Measurements from ENCODE around the gene CAND2.

The CAND2 gene

GRCh38 chr3:12882336-12883310, 86.1 kb downstream of the CAND2 start:
- CTCF ChIA-PET: interaction anchor here (1.8 to 6.1 kb wide), 3 partner anchors 10 to 41 kb away, joined by 6 to 44 read pairs (median 13); partner anchors contain the start of gene RPL32
- no peak overlapping the region for H3K4me3 ChIP-seq (ENCODE audit: low read depth, low read length)
- no peak for TF ChIP-seq CTCF (IDR thresholded peaks at IDR 0.05; ENCODE audit: insufficient read depth, low read length, missing control alignments)
- POLR2A ChIA-PET: no interaction called here
- DNase-seq (ENCODE audit: low read depth, low spot score): no peak

GRCh38 chr3:12884186-12884680, 87.8 kb downstream of the CAND2 start:
- DNase-seq (ENCODE audit: low read depth, low spot score): no peak
- ChIA-PET POLR2A (interaction anchor here (0.9 kb wide), 1 partner anchor 10 kb away, joined by 3 read pairs; no protein-coding TSS in a partner anchor), CTCF (interaction anchor here (0.6 to 6.1 kb wide), 6 partner anchors 8 to 100 kb away, joined by 3 to 44 read pairs (median 5); partner anchors contain the start of gene RPL32)

More at GRCh38 chr3:12884186-12884680, 87.8 kb downstream of the CAND2 start:
- H3K4me3 ChIP-seq (ENCODE audit: low read depth, low read length): no peak overlapping the region
- TF ChIP-seq CTCF (IDR thresholded peaks at IDR 0.05; ENCODE audit: insufficient read depth, low read length, missing control alignments): no peak
